HG03521 (cell line): ENCODE measurements around the gene FBXO36.
"Not testable (repeated sequence)": the region's sequence is repeated elsewhere in the genome, so short reads cannot be mapped to it uniquely, and the experiment has no call there.

ENCODE experiments used
- ATAC-seq: cut with Tn5 transposase; IDR thresholded peaks from one replicate; pipeline ENCODE4 v1.9.1; 2021; ENCODE audit warnings: mild to moderate bottlenecking, moderate library complexity; ENCODE audit not compliant: unreplicated experiment

The FBXO36 gene

GRCh38 chr2:229922449-229923386, at the start of gene FBXO36:
TSS of gene FBXO36 (plus strand) at chr2:229922503. CDS start at chr2:229922514, 11 bp downstream.
- peak; percentile 59 for ATAC-seq

GRCh38 chr2:229873123-229873581, 49.2 kb upstream of the FBXO36 start:
- peak; percentile 86 for ATAC-seq

GRCh38 chr2:229874647-229875046, 47.7 kb upstream of the FBXO36 start:
- no peak for ATAC-seq

- ATAC-seq = no peak
Observed at GRCh38 chr2:229875549-229875948, 46.8 kb upstream of the FBXO36 start.

GRCh38 chr2:229879191-229879950, 42.9 kb upstream of the FBXO36 start:
- no peak for ATAC-seq

GRCh38 chr2:229880892-229881586, 41.3 kb upstream of the FBXO36 start:
- no peak for ATAC-seq

- ATAC-seq = no peak
Observed at GRCh38 chr2:229882583-229882982, 39.7 kb upstream of the FBXO36 start.

GRCh38 chr2:229884775-229885699, 37.3 kb upstream of the FBXO36 start:
- peak; percentile 65 for ATAC-seq

- ATAC-seq = no peak
Observed at GRCh38 chr2:229887441-229887840, 34.9 kb upstream of the FBXO36 start.

- no peak for ATAC-seq
Observed at GRCh38 chr2:229888031-229888430, 34.3 kb upstream of the FBXO36 start.

- ATAC-seq = no peak
Observed at GRCh38 chr2:229889023-229889422, 33.3 kb upstream of the FBXO36 start.

- no peak for ATAC-seq
Observed at GRCh38 chr2:229896857-229897256, 25.4 kb upstream of the FBXO36 start.

- ATAC-seq = no peak
Observed at GRCh38 chr2:229899604-229900003, 22.7 kb upstream of the FBXO36 start.

GRCh38 chr2:229900012-229900411, 22.3 kb upstream of the FBXO36 start:
- ATAC-seq = no peak

GRCh38 chr2:229900514-229900913, 21.8 kb upstream of the FBXO36 start:
- not testable (repeated sequence) for ATAC-seq

- no peak for ATAC-seq
Observed at GRCh38 chr2:229901819-229902218, 20.5 kb upstream of the FBXO36 start.

- ATAC-seq = no peak
Observed at GRCh38 chr2:229903037-229903436, 19.3 kb upstream of the FBXO36 start.

- ATAC-seq = no peak
Observed at GRCh38 chr2:229905601-229906000, 16.7 kb upstream of the FBXO36 start.

GRCh38 chr2:229909090-229909489, 13.2 kb upstream of the FBXO36 start:
- no peak for ATAC-seq
